Stimulated activated CD4-positive, alpha-beta T cell treated with anti-CD3 and anti-CD28 coated beads, Interleukin-15, amount 100 ng/mL, for 1 hour (primary cell): ENCODE data around the gene WAPL.
"Not testable (repeated sequence)": the region's sequence is repeated elsewhere in the genome, so short reads cannot be mapped to it uniquely, and the experiment has no call there.

Experiments used
- DNase-seq, 2 donors: peaks; one replicate each; pipeline ENCODE4 v3.0.0-alpha.2; 2020; ENCODE audit warnings: low read depth in 1 of 2, low spot score in 1 of 2

The WAPL gene

DNA sequence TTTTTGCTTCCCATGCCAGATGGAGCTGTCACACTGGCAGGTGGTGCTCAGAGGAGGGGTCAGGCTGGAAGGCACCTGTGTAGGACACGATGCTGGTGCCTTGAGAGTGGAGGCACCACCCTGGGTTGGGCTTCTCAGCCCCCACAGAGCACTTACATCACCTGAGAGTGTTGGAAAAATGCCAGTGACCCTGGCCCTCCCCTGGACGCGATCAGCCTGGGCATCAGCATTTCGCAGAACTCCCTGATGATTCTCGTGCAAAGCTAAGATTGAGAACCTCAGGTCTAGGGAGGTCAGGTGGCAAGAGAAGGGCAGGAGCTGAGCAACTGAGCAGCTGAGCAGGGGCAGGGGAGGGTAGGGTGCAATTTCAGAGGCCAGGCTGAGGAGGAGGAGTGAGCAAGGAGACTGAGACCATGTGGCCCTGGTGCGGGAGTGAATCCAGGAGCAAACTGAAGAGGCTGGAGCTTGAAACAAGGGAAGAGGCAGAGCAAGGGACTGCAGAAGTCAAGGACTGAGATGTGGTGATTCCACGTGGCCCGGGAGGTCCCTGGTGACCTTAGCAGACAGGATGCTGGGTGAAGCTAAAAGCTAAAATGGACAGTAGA is 130.3 kb downstream of the WAPL start:
- DNase-seq: no peak

DNA sequence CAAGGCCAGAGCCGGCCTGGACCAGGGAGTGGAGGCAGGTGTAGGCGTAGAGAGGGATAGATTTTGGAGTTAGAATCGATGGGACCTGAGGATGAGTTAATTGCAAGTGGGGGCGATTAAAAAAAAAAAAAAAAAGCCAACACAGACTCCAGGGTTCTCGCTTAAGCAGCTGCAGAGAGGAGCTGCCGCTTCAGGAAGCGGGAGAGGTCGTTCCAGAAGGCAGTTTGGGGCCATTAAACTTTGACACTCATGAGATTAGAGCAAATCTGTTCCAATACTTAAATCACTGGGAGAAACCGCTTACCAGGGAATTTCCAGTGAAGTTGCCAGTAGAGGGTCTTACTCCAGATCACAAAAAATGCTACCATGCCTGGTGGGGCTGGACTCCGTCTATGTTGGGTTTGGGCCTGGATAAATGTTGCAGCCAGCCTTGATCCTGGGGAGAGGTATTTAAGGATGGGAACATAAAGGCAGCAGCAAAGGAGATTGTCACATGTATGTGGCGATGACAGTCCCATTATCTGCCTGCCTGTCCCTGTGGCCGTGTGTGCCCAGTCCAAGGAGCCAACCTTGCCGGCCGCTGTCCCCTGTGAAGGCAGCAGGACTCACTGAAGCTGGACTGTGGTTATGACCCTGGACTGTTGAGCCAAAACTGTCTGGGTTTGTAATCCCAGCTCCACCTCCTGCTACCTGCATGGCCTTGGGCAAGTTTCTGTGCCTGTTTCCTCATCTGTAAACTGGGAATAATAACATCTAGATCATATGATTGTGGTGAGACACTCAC is 131.1 kb downstream of the WAPL start:
- no peak for DNase-seq

GRCh38 chr10:86389441-86390193 is 132.0 kb downstream of the WAPL start:
- DNase-seq: no peak

GRCh38 chr10:86389109-86389440 is 132.5 kb downstream of the WAPL start:
- not testable (repeated sequence) for DNase-seq

GRCh38 chr10:86388119-86388704 is 133.4 kb downstream of the WAPL start:
- no peak for DNase-seq

DNA sequence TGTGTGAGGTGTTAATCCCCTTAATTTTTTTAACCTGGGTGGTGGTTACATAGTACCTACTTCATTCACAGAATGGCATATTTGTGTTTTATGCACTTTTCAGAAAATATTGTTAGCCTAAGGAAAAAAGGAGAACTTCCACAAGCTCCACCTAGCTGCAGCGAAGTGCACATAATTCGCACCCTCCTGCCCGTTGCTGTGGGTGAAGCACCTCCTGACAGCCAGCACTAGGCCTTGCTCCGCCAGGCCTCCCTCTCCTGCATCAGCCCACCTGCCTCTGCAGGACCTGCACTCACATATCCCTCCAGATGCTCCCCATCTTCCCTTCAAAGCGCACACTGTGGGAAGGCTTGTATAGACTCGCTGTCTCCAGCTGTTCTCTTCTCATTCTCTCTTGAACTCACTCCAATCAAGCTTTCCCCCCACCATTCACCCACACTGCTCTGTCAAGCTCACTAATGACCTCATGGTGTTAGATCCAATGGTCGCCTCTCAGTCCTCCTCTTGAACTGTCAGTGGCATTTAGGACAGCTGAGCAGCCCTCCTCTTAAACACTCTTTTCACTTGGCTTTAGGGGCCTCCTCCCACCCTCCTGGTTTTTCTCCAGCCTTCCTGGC is 134.3 kb downstream of the WAPL start:
- DNase-seq: no peak

- DNase-seq: no peak
Measured at GRCh38 chr10:86385806-86386205, 135.8 kb downstream of the WAPL start.
